Upper lobe of left lung (tissue), 4 donors: ENCODE results near the gene FAM184B.
A peak's percentile ranks its signal among the peaks of the same experiment; 100 is the strongest.

Source experiments
- EP300 ChIP-seq, 4 donors: sonication (generic); formaldehyde crosslinking; IDR thresholded peaks; one replicate each; pipeline ENCODE4 v1.5.1; 2017; ENCODE audit warnings: antibody characterized with exemption in 4 of 4, control low read depth in 2 of 4
- POLR2AphosphoS5 ChIP-seq, 2 donors: sonication (generic); formaldehyde crosslinking; IDR thresholded peaks; one replicate each; pipeline ENCODE4 v1.5.1; 2017; ENCODE audit warnings: antibody characterized with exemption in 2 of 2
- TF ChIP-seq, protein P1 (sequence below), 6 experiments: fragments of 450-650 bp in 4 of 6; fragments of 200-600 bp in 2 of 6; sonication (generic) in 2 of 6; IDR thresholded peaks; one replicate each; pipeline ENCODE4 v1.5.1; 2016 to 2019; ENCODE audit warnings: antibody characterized with exemption in 6 of 6

DNA sequence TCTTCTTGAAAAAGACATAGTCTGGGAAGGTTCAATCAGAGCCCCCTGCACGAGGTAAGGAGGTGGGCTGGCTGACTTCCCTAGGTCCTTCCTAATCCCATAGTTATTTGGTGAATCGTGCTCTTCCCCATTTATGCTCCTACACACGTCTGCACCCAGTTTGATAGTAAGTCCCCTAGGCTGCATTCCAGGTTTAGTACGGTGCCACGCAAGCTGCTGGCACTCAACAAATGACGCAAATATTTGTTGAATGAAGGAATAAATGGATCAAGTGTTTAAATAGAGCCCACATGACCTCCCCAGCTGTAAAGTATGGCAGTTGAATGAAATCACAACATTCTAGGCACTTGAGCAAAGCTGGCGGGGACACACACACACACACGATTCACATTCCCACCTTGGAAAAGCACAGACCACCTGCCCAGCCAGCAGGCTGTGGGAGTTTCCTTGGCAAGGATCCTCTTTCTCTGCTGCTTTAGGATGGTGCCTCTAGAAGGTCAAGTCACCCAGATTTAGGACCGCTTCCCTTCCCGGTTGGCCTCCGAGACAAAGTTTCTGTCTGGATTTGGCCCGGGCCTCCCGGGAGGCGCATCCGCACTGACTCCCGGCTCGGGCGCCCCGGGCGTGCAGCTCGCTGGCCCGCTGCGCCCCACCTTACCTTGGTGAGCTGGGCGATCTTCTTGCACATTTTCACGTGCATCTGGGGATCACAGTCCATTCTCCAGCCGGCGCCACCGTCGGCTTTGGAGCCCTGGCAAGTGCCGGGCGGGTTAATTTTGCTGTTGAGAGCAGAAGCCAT, 721 bp downstream of the FAM184B start:
- TF ChIP-seq POLR2AphosphoS5 (IDR thresholded peaks at IDR 0.05) (no peak), EP300 (IDR thresholded peaks at IDR 0.05) (peak in 1 of 4 donors; percentile 12)
- TF ChIP-seq, protein P1, sequence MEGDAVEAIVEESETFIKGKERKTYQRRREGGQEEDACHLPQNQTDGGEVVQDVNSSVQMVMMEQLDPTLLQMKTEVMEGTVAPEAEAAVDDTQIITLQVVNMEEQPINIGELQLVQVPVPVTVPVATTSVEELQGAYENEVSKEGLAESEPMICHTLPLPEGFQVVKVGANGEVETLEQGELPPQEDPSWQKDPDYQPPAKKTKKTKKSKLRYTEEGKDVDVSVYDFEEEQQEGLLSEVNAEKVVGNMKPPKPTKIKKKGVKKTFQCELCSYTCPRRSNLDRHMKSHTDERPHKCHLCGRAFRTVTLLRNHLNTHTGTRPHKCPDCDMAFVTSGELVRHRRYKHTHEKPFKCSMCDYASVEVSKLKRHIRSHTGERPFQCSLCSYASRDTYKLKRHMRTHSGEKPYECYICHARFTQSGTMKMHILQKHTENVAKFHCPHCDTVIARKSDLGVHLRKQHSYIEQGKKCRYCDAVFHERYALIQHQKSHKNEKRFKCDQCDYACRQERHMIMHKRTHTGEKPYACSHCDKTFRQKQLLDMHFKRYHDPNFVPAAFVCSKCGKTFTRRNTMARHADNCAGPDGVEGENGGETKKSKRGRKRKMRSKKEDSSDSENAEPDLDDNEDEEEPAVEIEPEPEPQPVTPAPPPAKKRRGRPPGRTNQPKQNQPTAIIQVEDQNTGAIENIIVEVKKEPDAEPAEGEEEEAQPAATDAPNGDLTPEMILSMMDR (IDR thresholded peaks at IDR 0.05): no peak
